Pericardium fibroblast (primary cell): ENCODE measurements around the gene RNF34. TPM values are rescaled to one million over a fixed set of nuclear protein-coding genes. Genes with fewer than 3 reads are reported as not detected.

ENCODE experiments used
- total RNA-seq: library from RNA; depleted of rRNA; stranded (reverse); fragments of >200 nt; gene quantifications from 2 replicates; pipeline ENCODE4 v1.2.3, GENCODE V29; 2015

Gene RNF34
- total RNA-seq: 31.0 and 32.2 TPM in 2 replicates

GRCh38 chr12:121399391-121400331 lies at the start of gene RNF34:
RNF34 (plus strand) TSS chr12:121400118; CDS start chr12:121400213, 95 bp downstream.

GRCh38 chr12:121351820-121352681 lies 47.9 kb upstream of the RNF34 start, which contains the start of gene ANAPC5:
ANAPC5 (minus strand) TSS chr12:121352411; CDS start chr12:121352340, 71 bp downstream.

Other genes starting within 250 kb of the RNF34 start
- gene P2RX4, start 190.0 kb upstream of the RNF34 start, total RNA-seq: 12.5 and 43.8 TPM in 2 replicates
- gene CAMKK2, start 103.4 kb upstream of the RNF34 start, total RNA-seq: 22.1 and 25.7 TPM in 2 replicates
- 85.1 and 101 TPM in 2 replicates for gene ANAPC5, start 47.7 kb upstream of the RNF34 start, total RNA-seq
- gene KDM2B, start 180.9 kb downstream of the RNF34 start, total RNA-seq: 13.7 and 20.1 TPM in 2 replicates
- gene ORAI1, start 226.4 kb downstream of the RNF34 start, total RNA-seq: 7.5 and 16.4 TPM in 2 replicates